Endothelial cell of umbilical vein (primary cell): ENCODE results near the gene TEX22. TPM values are rescaled to one million over a fixed set of nuclear protein-coding genes. Genes with fewer than 3 reads are reported as not detected.
A peak's percentile ranks its signal among the peaks of the same experiment; 100 is the strongest.

Source experiments
- BruUV-seq: library from RNA; stranded (reverse); fragments of 400-500 nt; replicated peaks from 2 replicates; lab custom pipeline; 2021; lab: Mats Ljungman, UMichigan
- CTCF ChIA-PET: fragments of 300-600, 350-600 bp; sonication (Branson Sonifier 250); formaldehyde crosslinking; loops from one replicate; lab custom pipeline; 2021; ENCODE audit warnings: antibody characterized with exemption, inconsistent platforms; lab: Charles Lee
- POLR2A ChIA-PET: fragments of 300-600, 350-600 bp; sonication (Branson Sonifier 250); formaldehyde crosslinking; loops from one replicate; lab custom pipeline; 2021; ENCODE audit warnings: antibody characterized with exemption, inconsistent platforms; lab: Charles Lee
- DNase-seq: peaks from one replicate; pipeline ENCODE4 v3.0.0-alpha.2; 2011; ENCODE audit warnings: low read depth, low spot score
- FAIRE-seq: peaks from 2 replicates; lab custom pipeline; 2011; peaks lifted over from hg19 to GRCh38; lab: Jason Lieb, UNC
- H2AFZ ChIP-seq: 2 replicates; pipeline ENCODE4 v1.6.0; 2012; ENCODE audit warnings: low read depth, low read length, control low read depth, inconsistent platforms
- H3K27ac ChIP-seq: 2 replicates; pipeline ENCODE4 v1.5.1; 2011; ENCODE audit warnings: low read depth, mild to moderate bottlenecking, control low read depth, low read length, moderate library complexity; ENCODE audit not compliant: insufficient read depth
- H3K27me3 ChIP-seq, 2 experiments: 2 replicates each; pipeline versions ENCODE4 v1.6.0 to v1.6.1; 2011; ENCODE audit warnings: low read length in 2 of 2, mixed read lengths in 1 of 2; ENCODE audit not compliant: control insufficient read depth in 2 of 2, insufficient read depth in 2 of 2
- H3K36me3 ChIP-seq, 2 experiments: 2 replicates in 1 of 2; 3 replicates in 1 of 2; pipeline ENCODE4 v1.5.1; 2011; ENCODE audit warnings: low read length in 2 of 2, mild to moderate bottlenecking in 1 of 2, moderate library complexity in 1 of 2; ENCODE audit not compliant: control insufficient read depth in 2 of 2, insufficient read depth in 2 of 2; ENCODE audit errors: extremely low read depth in 1 of 2
- H3K4me1 ChIP-seq: 3 replicates; pipeline ENCODE4 v1.5.1; 2011; ENCODE audit warnings: mild to moderate bottlenecking, low read length; ENCODE audit not compliant: control insufficient read depth, insufficient read depth; ENCODE audit errors: extremely low read depth
- H3K4me2 ChIP-seq: 2 replicates; pipeline ENCODE4 v1.6.1; 2011; ENCODE audit warnings: low read length, control low read depth, mixed read lengths; ENCODE audit not compliant: insufficient read depth
- H3K4me3 ChIP-seq, 3 experiments: fragments of 200-600 bp in 1 of 3; sonication (generic), shearing (Covaris generic) in 1 of 3; replicated peaks in 1 of 3; 2 replicates each; pipeline ENCODE4 v1.5.1; 2011 to 2016; ENCODE audit warnings: control low read depth in 3 of 3, low read length in 3 of 3, mild to moderate bottlenecking in 2 of 3, inconsistent platforms in 1 of 3, low read depth in 1 of 3, moderate library complexity in 1 of 3; ENCODE audit not compliant: insufficient read depth in 1 of 3
- H3K79me2 ChIP-seq: 2 replicates; pipeline ENCODE4 v1.6.0; 2012; ENCODE audit warnings: low read length, inconsistent platforms; ENCODE audit not compliant: control insufficient read depth, insufficient read depth
- H3K9ac ChIP-seq: replicated peaks from 2 replicates; pipeline ENCODE3; 2011; ENCODE audit warnings: low read length, control low read depth; ENCODE audit not compliant: insufficient read depth; ENCODE audit errors: extremely low read depth
- H3K9me1 ChIP-seq: replicated peaks from 3 replicates; pipeline ENCODE4 v1.6.0; 2011; ENCODE audit warnings: mild to moderate bottlenecking, low read length; ENCODE audit not compliant: control insufficient read depth, insufficient read depth; ENCODE audit errors: extremely low read depth
- H3K9me3 ChIP-seq: replicated peaks from 2 replicates; pipeline ENCODE4 v1.5.1; 2012; ENCODE audit warnings: low read length, inconsistent platforms; ENCODE audit not compliant: control insufficient read depth, insufficient read depth
- H4K20me1 ChIP-seq: replicated peaks from 2 replicates; pipeline ENCODE3; 2011; ENCODE audit warnings: mild to moderate bottlenecking, low read length; ENCODE audit not compliant: control insufficient read depth, insufficient read depth; ENCODE audit errors: extremely low read depth
- EZH2 ChIP-seq: IDR thresholded peaks from 2 replicates; pipeline ENCODE4 v1.6.1; 2012; ENCODE audit warnings: borderline replicate concordance, low read depth, mild to moderate bottlenecking, moderate library complexity, low read length, inconsistent platforms; ENCODE audit not compliant: severe bottlenecking
- FOS ChIP-seq: IDR thresholded peaks from 2 replicates; pipeline ENCODE4 v1.6.1; 2011; ENCODE audit warnings: mild to moderate bottlenecking, low read length, moderate library complexity, borderline replicate concordance; ENCODE audit not compliant: insufficient read depth
- GATA2 ChIP-seq: IDR thresholded peaks from 2 replicates; pipeline ENCODE4 v1.7.0; 2011; ENCODE audit warnings: low read depth, mild to moderate bottlenecking, moderate library complexity, mixed read lengths, low read length; ENCODE audit not compliant: insufficient read length, insufficient read depth
- JUN ChIP-seq: IDR thresholded peaks from 2 replicates; pipeline ENCODE4 v1.6.1; 2011; ENCODE audit warnings: borderline replicate concordance, low read depth; ENCODE audit not compliant: insufficient read length, insufficient read depth
- MAX ChIP-seq: IDR thresholded peaks from 2 replicates; pipeline ENCODE4 v1.6.1; 2011; ENCODE audit not compliant: insufficient read depth, insufficient read length
- MYC ChIP-seq: IDR thresholded peaks from one replicate; pipeline ENCODE4 v1.6.1; 2011; ENCODE audit warnings: mild to moderate bottlenecking, low read depth, low read length
- POLR2A ChIP-seq: IDR thresholded peaks from 2 replicates; pipeline ENCODE4 v1.6.1; 2012; ENCODE audit warnings: low read depth, mild to moderate bottlenecking, control low read depth, low read length
- POLR2AphosphoS5 ChIP-seq: IDR thresholded peaks from 2 replicates; pipeline ENCODE4 v1.6.1; 2012; ENCODE audit warnings: low read depth, mild to moderate bottlenecking, control low read depth, low read length, moderate library complexity; ENCODE audit not compliant: insufficient read depth
- dilution Hi-C: fragments of 300-500 bp; cut with MboI; formaldehyde crosslinking; loops from one replicate; pipeline ENCODE4 v1.15.0; 2019; ENCODE audit warnings: low sequenced_read_pairs; ENCODE audit not compliant: extremely low pct_ligation_motif_present
- intact Hi-C: fragments of 100-400 bp; cut with micrococcal nuclease; formaldehyde crosslinking; loops from one replicate; pipeline ENCODE4 v1.10.0; 2022
- polyA plus RNA-seq, 4 experiments: library from polyadenylated mRNA; depleted of rRNA in 3 of 4; stranded (reverse) in 3 of 4; unstranded in 1 of 4; fragments of >200 nt; gene quantifications; 2 replicates each; pipeline versions ENCODE4 v1.2.1 to v1.2.3, GENCODE V29; 2011 to 2012; ENCODE audit warnings: missing spikeins in 1 of 4
- total RNA-seq: library from RNA; stranded (reverse); gene quantifications from 2 replicates; pipeline ENCODE4 v1.2.3, GENCODE V29; 2021
- TF ChIP-seq, protein P1 (sequence below), 2 donors: IDR thresholded peaks; 1 replicate in 1 of 2; 2 replicates in 1 of 2; pipeline ENCODE4 v1.5.1; 2011; ENCODE audit warnings: low read length in 2 of 2, mild to moderate bottlenecking in 2 of 2, moderate library complexity in 2 of 2, control low read depth in 1 of 2, inconsistent platforms in 1 of 2, low read depth in 1 of 2; ENCODE audit not compliant: insufficient read depth in 1 of 2; ENCODE audit errors: extremely low read depth in 1 of 2

TEX22 gene
- total and polyA plus RNA-seq, 2 donors (not counting 3 experiments of a cell fraction or from before 2014, with no cell fraction given), result 0.06 to 1.1 TPM

- POLR2A ChIA-PET, result interaction anchor here (0.6 to 0.9 kb wide), 3 partner anchors 45 to 160 kb away, joined by 3 to 4 read pairs (median 3); no protein-coding TSS in a partner anchor
- DNase-seq (peak; percentile 93), FAIRE-seq (peak; percentile 98)
- no TSS peak for BruUV-seq
- H3K27me3 ChIP-seq, result no peaks in the 10 kb centered on the region
- TF ChIP-seq EZH2, result no peak
- no peak for TF ChIP-seq POLR2A
- no peak for TF ChIP-seq JUN
- TF ChIP-seq FOS, result peak; percentile 25
- no peak for TF ChIP-seq GATA2
- peaks cover 2% of the 10 kb centered on the region for H4K20me1 ChIP-seq
- H3K79me2 ChIP-seq, result peaks cover 80% of the 10 kb centered on the region
- peak overlapping the region; percentile 7 for H3K9ac ChIP-seq
- peak overlapping the region; percentile 44 for H3K4me2 ChIP-seq
- no peak overlapping the region for H2AFZ ChIP-seq
- H3K27ac ChIP-seq, result peak overlapping the region; percentile 86
- intact Hi-C loops, result loop anchor here (1.0 to 5.0 kb wide), 6 partner anchors 9 to 61 kb away; partner anchors contain the start of genes CRIP2, TEDC1 and TEX22
- H3K4me1 ChIP-seq, result peaks cover 29% of the 10 kb centered on the region
- dilution Hi-C loops, result no loop called here
- peaks cover 2 to 8% of the 10 kb centered on the region in 2 experiments for H3K36me3 ChIP-seq
- no peak overlapping the region for H3K4me3 ChIP-seq
- no peaks in the 10 kb centered on the region for H3K9me3 ChIP-seq
- H3K9me1 ChIP-seq, result no peaks in the 10 kb centered on the region
- CTCF ChIA-PET, result interaction anchor here (1.0 to 4.7 kb wide), 8 partner anchors 12 to 60 kb away, joined by 3 to 23 read pairs (median 8); no protein-coding TSS in a partner anchor
These were observed 31.7 kb downstream of the TEX22 start for GRCh38 chr14:105430042-105430441.

GRCh38 chr14:105430565-105430964, 32.2 kb downstream of the TEX22 start:
- peak overlapping the region; percentile 86 for H3K27ac ChIP-seq
- peaks cover 80% of the 10 kb centered on the region for H3K79me2 ChIP-seq
- H3K9me1 ChIP-seq, result no peaks in the 10 kb centered on the region
- DNase-seq (peak; percentile 90), FAIRE-seq (no peak)
- TF ChIP-seq GATA2 (no peak), FOS (peak; percentile 77), MYC (no peak), JUN (peak; percentile 89), POLR2AphosphoS5 (peak; percentile 35), EZH2 (no peak), MAX (no peak), POLR2A (peak; percentile 20)
- TF ChIP-seq, protein P1, sequence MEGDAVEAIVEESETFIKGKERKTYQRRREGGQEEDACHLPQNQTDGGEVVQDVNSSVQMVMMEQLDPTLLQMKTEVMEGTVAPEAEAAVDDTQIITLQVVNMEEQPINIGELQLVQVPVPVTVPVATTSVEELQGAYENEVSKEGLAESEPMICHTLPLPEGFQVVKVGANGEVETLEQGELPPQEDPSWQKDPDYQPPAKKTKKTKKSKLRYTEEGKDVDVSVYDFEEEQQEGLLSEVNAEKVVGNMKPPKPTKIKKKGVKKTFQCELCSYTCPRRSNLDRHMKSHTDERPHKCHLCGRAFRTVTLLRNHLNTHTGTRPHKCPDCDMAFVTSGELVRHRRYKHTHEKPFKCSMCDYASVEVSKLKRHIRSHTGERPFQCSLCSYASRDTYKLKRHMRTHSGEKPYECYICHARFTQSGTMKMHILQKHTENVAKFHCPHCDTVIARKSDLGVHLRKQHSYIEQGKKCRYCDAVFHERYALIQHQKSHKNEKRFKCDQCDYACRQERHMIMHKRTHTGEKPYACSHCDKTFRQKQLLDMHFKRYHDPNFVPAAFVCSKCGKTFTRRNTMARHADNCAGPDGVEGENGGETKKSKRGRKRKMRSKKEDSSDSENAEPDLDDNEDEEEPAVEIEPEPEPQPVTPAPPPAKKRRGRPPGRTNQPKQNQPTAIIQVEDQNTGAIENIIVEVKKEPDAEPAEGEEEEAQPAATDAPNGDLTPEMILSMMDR (IDR thresholded peaks at IDR 0.05; ENCODE audit: extremely low read depth in 1 of 2, insufficient read depth in 1 of 2, low read depth in 1 of 2, low read length in 2 of 2), result no peak
- BruUV-seq, result no TSS peak
- no peaks in the 10 kb centered on the region for H3K9me3 ChIP-seq
- H3K27me3 ChIP-seq, result no peaks in the 10 kb centered on the region
- intact Hi-C loops (loop anchor here (1.0 to 5.0 kb wide), 6 partner anchors 9 to 61 kb away; partner anchors contain the start of genes CRIP2, TEDC1 and TEX22), dilution Hi-C loops (no loop called here)
- H2AFZ ChIP-seq, result no peak overlapping the region
- peaks cover 2% of the 10 kb centered on the region for H4K20me1 ChIP-seq
- no peak overlapping the region for H3K4me3 ChIP-seq
- CTCF ChIA-PET, result interaction anchor here (1.0 to 4.7 kb wide), 8 partner anchors 11 to 61 kb away, joined by 3 to 23 read pairs (median 8); no protein-coding TSS in a partner anchor
- H3K4me1 ChIP-seq, result peaks cover 35% of the 10 kb centered on the region
- peak overlapping the region; percentile 44 for H3K4me2 ChIP-seq
- peaks cover 2 to 8% of the 10 kb centered on the region in 2 experiments for H3K36me3 ChIP-seq
- POLR2A ChIA-PET, result interaction anchor here (0.6 to 0.9 kb wide), 3 partner anchors 45 to 160 kb away, joined by 3 to 4 read pairs (median 3); no protein-coding TSS in a partner anchor
- H3K9ac ChIP-seq, result peak overlapping the region; percentile 7
